GM04504 (cell line): Measurements from ENCODE around the gene SIGLEC6.
"Not testable (repeated sequence)": the region's sequence is repeated elsewhere in the genome, so short reads cannot be mapped to it uniquely, and the experiment has no call there.

Experiments used
- DNase-seq: peaks from one replicate; pipeline ENCODE4 v3.0.0-alpha.2; 2012; ENCODE audit warnings: low read depth

SIGLEC6 gene

GRCh38 chr19:51508059-51508733 lies 23.3 kb downstream of the SIGLEC6 start:
- DNase-seq: no peak

GRCh38 chr19:51507640-51508058 lies 23.8 kb downstream of the SIGLEC6 start:
- DNase-seq: no peak

GRCh38 chr19:51507192-51507591 lies 24.3 kb downstream of the SIGLEC6 start:
- no peak for DNase-seq

- no peak for DNase-seq
Observed at GRCh38 chr19:51505904-51506303, 25.6 kb downstream of the SIGLEC6 start.

GRCh38 chr19:51503896-51504295 lies 27.6 kb downstream of the SIGLEC6 start:
- no peak for DNase-seq

GRCh38 chr19:51503286-51503817 lies 28.1 kb downstream of the SIGLEC6 start:
- DNase-seq: no peak

GRCh38 chr19:51501594-51502263 lies 29.7 kb downstream of the SIGLEC6 start, which contains the start of gene SIGLEC12:
Gene SIGLEC12 (minus strand): TSS chr19:51501800. CDS start chr19:51501733, 67 bp downstream.
- no peak for DNase-seq

GRCh38 chr19:51500931-51501330 lies 30.5 kb downstream of the SIGLEC6 start:
- not testable (repeated sequence) for DNase-seq

- DNase-seq: no peak
Observed at GRCh38 chr19:51497666-51498065, 33.8 kb downstream of the SIGLEC6 start.

GRCh38 chr19:51493776-51494175 lies 37.7 kb downstream of the SIGLEC6 start:
- DNase-seq: no peak

- DNase-seq: no peak
Observed at GRCh38 chr19:51491586-51491985, 39.9 kb downstream of the SIGLEC6 start.

- DNase-seq: no peak
Observed at GRCh38 chr19:51490676-51491075, 40.8 kb downstream of the SIGLEC6 start.

- DNase-seq: no peak
Observed at GRCh38 chr19:51489113-51489512, 42.4 kb downstream of the SIGLEC6 start.

GRCh38 chr19:51488491-51488890 lies 43.0 kb downstream of the SIGLEC6 start:
- no peak for DNase-seq

GRCh38 chr19:51485960-51486660 lies 45.4 kb downstream of the SIGLEC6 start:
- no peak for DNase-seq

GRCh38 chr19:51480590-51480989 lies 50.9 kb downstream of the SIGLEC6 start:
- DNase-seq: no peak

- DNase-seq: no peak
Observed at GRCh38 chr19:51479531-51480331, 51.7 kb downstream of the SIGLEC6 start.

- DNase-seq: no peak
Observed at GRCh38 chr19:51478381-51479234, 52.9 kb downstream of the SIGLEC6 start, which contains the start of gene CEACAM18. Gene CEACAM18 (plus strand): TSS chr19:51478539.

GRCh38 chr19:51477344-51477743 lies 54.1 kb downstream of the SIGLEC6 start:
- DNase-seq: no peak

- no peak for DNase-seq
Observed at GRCh38 chr19:51476164-51476563, 55.3 kb downstream of the SIGLEC6 start.
